Eye (tissue), 1 donor: Measurements from ENCODE around the gene TOPBP1.
"Not testable (repeated sequence)": the region's sequence is repeated elsewhere in the genome, so short reads cannot be mapped to it uniquely, and the experiment has no call there.

Source experiments
- DNase-seq: peaks from one replicate; pipeline ENCODE4 v3.0.0-alpha.2; 2015

TOPBP1 gene

GRCh38 chr3:133674290-133674919, 12.7 kb upstream of the TOPBP1 start:
- DNase-seq, result peak; percentile 56

DNA sequence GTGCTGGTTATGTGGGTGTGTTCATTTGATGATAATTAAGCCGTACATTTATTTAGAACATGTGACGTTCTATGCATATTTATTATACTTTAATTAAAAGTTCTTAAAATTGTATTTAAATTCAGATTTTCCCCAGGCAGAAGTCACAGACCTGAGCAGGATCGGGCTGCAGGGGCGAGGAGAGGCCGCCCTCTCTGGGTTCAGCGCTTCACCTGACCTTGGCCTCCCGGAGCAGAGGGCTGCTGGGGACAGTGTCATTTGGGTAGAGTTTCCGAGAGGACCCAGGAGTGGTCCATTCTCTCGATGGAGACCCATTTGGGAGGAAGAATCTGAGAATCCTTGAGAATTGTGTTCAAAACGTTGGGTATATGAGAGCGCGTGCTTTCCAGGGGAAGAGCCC, 12.0 kb upstream of the TOPBP1 start:
- no peak for DNase-seq

- no peak for DNase-seq
Observed at GRCh38 chr3:133672461-133672860, 10.7 kb upstream of the TOPBP1 start.

DNA sequence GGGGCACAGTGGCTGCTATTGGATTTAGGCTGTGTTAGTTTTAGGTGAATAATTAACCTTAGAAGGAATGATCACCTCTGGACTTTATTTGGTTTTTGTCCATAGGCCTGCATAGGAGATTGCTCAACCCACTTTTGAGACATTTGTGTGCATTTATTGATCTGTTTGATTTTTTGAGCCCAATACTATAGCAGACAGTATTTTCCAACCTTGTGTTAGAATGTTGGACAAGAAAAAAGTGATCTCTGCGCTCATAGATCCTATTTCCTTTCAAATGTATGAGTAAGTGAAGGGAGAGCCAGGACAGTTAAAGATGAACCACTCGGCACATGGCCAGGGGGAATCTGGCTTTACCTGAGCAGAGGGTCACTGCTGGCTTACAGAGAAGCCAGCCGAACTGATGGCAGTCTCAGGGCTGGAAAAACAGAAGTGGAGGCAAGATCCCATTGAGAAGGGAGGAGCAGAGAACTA, 8.8 kb upstream of the TOPBP1 start:
- DNase-seq, result no peak

GRCh38 chr3:133669949-133670524, 8.3 kb upstream of the TOPBP1 start:
- no peak for DNase-seq

GRCh38 chr3:133667118-133667517, 5.4 kb upstream of the TOPBP1 start:
- no peak for DNase-seq

DNA sequence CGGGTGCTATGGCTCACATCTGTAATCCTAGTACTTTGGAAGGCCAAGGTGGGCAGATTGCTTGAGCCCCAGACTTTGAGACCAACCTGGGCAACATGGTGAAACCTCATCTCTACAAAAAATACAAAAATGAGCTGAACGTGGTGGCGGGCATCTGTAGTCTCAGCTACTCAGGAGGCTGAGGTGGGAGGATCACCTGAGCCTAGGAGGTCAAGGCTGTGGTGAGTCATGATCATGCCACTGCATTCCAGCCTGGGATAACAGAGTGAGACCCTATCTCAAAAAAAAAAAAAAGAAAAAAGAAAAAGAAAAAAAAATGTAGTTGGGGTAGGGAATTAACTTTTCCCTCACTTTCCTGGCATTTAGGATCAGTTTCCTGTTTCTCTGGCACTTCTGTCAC, 3.4 kb upstream of the TOPBP1 start:
- not testable (repeated sequence) for DNase-seq

- DNase-seq, result peak; percentile 86
Observed at GRCh38 chr3:133663569-133664313, 2.0 kb upstream of the TOPBP1 start.

DNA sequence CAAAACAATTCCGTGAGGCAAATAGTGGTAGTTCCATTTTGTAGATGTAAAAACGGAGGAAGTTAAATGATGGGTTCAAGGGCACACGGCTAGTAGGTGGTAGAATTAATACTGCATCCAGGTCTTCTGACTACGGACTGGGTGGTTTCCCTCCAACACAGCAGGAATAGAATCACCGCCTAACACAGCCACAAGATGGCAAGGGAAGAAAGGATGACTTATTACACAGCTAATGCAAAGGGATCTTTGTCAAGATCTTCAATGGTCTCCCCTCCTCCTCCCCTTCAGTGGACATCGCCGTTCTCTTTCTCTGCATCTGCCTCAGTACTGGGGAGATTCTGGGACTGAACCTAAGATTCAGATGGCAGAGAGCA, 524 bp upstream of the TOPBP1 start:
- peak; percentile 69 for DNase-seq

GRCh38 chr3:133659806-133660205, 1.9 kb downstream of the TOPBP1 start:
- no peak for DNase-seq

DNA sequence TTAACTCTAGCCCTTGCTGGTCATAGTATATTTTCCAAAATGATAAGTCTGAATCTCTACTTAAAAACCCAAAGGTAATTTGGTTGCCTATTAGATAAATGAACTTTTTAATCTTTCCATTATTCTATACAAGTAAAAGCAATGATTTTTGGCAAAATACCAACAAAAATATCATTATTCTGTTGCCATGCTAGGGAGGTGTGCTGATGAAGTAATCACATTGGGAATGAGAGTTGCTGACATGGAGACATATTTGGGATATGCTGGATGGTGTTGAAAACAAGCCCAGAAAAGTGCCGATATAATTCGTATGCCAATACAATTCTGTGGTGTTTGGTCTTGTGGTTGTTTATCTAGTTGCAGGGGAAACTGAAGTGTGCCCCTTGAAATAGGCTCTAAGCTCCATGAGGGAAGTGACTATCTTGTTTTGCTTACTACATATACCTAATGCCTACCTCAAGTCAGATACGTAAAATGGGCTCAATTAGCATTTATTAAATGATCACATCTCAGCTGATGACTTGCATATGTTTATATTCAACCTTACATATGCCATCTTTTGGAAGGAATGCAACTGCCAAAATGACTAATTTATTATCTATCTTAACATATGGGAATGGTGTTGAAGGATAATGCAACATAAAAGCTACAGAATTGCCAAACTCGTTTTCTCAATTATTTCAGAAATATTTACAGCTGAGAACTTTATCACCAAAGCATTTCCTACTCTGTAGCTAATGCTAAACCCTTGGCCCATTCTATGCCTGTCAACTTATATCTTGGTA, 5.8 kb downstream of the TOPBP1 start:
- DNase-seq, result no peak

- DNase-seq, result no peak
Observed at GRCh38 chr3:133649486-133650068, 12.2 kb downstream of the TOPBP1 start.

DNA sequence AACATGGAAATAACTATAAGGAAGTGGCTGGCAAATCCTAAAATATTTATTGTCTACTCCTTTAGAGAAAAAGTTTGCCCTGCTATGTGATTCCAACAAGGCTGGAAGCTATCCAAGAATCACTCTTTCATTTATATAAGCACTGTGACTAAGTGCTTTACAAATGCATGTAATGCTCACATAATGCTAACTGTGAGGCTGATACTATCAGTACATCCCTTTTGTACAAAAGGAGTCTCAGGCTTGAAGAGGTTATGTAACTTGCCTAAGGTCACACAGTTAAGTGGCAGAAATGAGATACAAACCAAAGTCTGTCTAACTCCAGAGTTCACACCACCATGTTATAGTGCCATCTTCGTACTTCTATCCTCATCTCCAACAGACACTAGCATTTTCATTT, 17.0 kb downstream of the TOPBP1 start:
- peak; percentile 1 for DNase-seq

DNA sequence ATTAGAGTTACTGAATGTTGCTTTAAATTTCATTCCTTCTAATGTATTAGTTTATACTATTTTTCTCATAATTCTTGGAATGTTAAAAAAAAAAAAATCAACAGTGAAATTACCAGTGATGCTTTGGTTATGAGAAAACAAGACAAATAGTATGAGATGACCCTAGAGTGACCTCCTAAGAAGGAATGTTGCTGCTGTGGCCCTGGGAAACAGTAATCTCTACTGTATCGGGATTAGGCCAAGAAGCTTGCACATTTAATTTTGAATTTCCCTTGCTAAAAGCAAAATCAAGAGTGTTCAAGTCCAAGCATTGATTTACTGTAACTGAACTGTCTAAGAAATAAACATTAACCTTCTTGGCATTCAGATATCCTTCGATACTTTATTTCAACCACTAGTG, 18.1 kb downstream of the TOPBP1 start:
- DNase-seq, result no peak

DNA sequence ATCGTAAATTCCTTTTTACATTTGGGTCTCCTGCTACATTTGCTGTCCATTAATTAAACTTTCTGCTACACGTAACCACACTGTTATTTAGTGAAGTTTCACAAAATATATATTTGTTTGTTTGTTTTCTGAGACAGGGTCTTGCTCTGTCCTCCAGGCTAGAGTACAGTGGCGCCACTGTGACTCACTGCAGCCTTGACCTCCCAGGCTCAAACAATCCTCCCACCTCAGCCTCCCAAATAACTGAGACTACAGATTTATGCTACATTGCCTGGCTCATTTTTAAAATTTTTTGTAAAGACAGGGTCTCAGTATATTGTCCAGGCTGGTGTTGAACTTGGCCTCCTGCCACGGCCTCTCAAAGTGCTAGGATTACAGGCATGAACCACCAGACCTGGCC, 20.5 kb downstream of the TOPBP1 start:
- DNase-seq, result no peak

GRCh38 chr3:133633439-133633838, 28.3 kb downstream of the TOPBP1 start:
- no peak for DNase-seq

- DNase-seq, result no peak
Observed at GRCh38 chr3:133629146-133629545, 32.6 kb downstream of the TOPBP1 start.

DNA sequence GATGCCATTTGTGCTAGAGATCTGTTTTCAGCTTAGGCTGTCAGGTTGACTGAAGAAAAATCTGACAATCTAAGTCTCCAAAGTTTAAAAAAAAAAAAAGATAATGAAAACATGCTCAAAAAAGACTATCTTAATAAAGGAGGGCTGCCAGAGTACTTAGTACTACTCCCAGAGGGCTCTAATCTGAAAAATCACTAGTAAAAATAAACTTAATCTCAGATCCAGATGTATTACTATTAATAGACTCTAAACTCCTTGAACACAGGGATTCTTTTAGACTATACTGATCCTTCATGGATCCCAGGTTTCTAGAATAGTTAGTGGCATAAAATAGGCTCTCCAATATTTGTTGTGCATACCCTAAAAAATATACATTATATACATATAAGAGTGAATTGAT, 34.0 kb downstream of the TOPBP1 start:
- no peak for DNase-seq

- no peak for DNase-seq
Observed at GRCh38 chr3:133620066-133620784, 41.5 kb downstream of the TOPBP1 start.

GRCh38 chr3:133611534-133611933, 50.2 kb downstream of the TOPBP1 start:
- DNase-seq, result no peak

DNA sequence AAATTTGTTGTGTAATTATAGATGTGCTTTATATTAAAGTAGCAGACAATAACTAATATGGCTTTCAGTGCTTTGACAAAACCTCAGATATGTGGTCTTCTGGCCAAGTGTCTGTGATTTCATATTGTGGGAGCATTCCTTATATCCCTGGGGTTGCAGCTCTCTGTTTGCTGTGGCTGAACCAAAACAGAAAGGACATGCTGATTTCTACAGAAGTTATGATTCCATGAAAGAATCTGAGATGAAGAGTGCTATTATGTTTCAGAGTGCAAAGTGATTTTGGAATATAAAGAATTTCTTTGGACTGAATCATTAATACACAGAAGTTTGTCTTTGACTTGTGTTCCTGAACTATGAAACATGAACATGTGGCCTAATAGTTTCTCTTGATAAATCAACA, 51.7 kb downstream of the TOPBP1 start:
- no peak for DNase-seq

- no peak for DNase-seq
Observed at GRCh38 chr3:133608388-133608787, 53.4 kb downstream of the TOPBP1 start.
